Stimulated activated CD4-positive, alpha-beta T cell treated with anti-CD3 and anti-CD28 coated beads, TNF-alpha, amount 100 ng/mL, for 24 hours (primary cell): ENCODE measurements around the gene SLC39A11.
"Not testable (repeated sequence)": the region's sequence is repeated elsewhere in the genome, so short reads cannot be mapped to it uniquely, and the experiment has no call there.

Experiments used
- DNase-seq, 3 experiments: peaks; one replicate each; pipeline ENCODE4 v3.0.0-alpha.2; 2020; ENCODE audit warnings: low read depth in 3 of 3

The SLC39A11 gene

DNA sequence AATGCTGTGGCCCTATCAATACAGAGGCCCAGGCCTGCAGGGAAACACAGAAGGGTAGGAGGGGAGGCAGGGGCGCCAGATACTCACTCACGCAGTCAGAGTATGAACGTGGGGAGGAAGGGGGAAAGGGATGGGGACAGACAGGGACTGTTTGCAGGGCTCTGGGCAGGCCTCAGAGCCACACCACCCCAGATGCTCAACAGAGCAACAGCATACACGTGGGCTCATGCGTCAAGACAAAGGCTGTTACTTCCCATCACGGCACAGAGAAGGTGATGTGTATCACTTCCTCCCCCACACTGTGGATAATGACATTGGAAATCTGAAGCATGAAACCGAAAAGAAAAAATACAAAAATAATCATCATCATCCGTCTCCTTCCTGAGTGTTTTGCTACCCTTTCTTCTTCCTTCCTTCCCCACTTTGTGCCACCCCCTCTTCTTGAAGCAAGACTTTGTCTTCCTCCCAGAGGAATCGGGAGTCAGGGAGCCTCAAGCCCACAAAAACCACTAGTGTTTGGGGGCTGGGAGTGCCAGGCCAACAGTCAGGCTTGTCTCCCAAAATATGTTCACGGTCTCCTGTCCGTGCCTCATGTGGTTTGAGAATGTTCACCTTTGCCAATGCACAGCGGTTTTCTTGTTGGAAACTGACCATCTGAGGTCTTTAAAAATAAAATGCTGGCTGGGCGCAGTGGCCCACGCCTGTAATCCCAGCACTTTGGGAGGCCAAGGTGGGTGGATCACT, 20.1 kb downstream of the SLC39A11 start:
- DNase-seq: no peak

- DNase-seq: no peak
Observed at GRCh38 chr17:73071066-73071999, 21.2 kb downstream of the SLC39A11 start.

DNA sequence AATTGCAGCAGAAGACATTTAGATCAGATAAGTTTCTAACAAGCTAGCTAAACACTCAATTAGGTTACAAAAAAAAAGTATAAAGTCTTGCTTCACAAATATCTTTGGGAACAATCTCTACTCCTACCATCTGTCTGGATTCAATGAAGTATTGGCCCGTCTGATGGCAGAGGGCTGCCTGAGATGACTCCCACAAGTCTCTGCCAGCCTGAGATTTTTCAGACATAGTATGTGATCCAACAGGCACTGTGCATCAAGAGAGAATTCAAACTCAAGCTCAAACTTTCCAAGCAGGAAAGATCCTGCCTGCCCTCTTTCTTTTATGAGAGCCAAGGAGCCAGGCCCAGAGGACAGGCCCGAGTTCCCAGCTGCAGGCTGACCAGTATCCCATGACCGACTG, 22.6 kb downstream of the SLC39A11 start:
- no peak for DNase-seq

DNA sequence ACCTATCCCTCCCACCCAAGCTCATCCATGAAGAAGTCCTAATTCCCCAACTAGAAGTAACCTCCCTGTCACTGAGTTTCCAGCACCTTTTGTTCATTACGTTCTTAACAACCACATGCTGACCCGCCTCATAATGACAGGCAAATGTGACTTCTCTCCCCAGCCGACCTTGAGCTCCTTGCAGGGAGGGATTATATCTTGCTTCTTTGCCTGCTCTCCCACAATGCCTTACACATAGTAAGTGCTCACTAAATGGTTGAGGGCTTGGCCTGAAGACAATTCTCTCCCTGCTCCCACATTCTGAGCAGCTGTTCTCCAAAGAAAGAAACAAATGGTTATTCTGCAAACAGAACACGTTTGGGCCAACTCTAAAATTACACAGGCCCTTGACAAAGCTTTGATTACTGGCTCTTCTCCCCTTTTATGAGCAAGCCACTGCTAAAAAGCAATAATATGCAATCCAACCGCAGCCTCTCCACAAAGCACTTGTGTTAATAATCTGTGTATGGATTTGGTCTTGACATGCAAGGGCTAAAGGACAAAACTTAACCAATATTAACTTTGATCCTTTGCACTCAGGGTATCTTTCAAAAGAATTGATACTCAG, 23.2 kb downstream of the SLC39A11 start:
- no peak for DNase-seq

DNA sequence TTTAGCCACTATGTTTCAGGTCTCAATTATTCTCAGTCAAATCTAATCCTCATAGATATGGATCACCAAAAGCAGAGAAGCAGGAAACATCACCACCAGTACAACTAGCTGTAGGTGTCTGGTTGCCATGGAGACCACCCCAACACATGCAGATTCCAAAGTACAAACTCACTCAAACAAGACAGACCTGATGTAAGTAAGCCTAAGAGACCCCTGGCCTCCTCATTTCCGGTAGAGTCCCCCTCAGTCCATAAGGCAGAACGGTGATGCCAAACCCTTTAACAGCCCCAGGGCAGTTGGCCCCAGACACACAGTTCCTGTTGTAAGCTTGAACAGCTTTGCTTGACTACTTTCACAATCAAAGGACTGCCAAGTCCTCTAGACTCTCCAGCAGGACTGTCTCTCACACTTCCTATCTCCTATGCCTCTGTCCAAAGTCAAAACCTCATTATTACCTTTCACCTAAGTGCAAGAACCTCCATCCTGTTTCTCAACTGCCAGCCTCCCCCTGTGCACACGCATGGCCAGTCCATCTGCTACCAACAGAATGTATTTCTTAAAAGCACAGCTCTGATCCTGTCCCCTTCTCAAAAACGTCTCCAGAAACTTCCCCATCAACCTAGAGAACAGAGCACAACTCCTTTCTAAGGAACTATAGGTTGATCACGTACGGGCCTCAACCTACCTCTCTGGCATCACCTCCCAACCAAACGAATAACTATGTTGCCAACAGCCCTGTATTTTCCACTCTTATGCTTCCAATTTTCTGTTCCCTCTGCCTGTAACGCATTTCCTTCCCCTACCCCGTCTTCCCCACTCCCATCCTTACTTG, 23.9 kb downstream of the SLC39A11 start:
- DNase-seq: no peak

DNA sequence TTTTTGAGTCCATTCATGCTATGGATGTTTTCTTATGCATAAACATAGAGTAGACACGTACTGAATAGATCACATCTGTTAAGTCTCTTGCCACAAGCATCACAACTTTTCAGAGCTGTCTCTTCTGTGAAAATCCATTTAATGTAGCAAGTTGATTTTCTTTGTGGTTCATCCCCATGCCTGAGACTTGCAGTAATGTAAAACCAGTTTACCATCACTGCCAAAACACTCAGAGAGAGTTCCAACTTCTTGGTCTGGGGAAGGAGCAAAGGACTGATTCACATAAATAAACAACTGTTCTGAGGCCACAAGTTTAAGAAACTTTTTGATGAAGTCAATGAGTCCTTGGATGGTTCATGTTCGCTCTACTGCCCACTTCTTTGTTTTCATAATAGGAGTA, 24.8 kb downstream of the SLC39A11 start:
- DNase-seq: not testable (repeated sequence)

DNA sequence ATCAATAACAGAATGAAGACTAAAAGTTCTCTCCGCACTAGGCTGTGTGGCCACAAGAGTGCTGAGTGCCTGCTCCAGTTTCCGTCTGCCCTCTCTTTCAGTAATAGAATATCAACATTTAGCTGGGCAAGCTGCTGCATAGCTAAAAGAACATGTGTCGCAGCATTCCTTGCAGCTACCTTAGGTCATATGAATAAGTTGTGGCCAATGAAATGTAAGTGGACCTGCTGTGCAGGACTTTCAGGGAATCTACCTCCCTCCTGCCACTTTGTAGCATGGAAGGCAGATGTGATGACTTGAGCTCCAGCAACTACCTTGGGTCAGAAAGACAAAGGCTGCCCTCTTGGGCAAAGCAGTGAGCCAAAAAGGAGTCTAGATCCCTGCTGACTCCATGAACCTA, 25.4 kb downstream of the SLC39A11 start:
- DNase-seq: no peak

DNA sequence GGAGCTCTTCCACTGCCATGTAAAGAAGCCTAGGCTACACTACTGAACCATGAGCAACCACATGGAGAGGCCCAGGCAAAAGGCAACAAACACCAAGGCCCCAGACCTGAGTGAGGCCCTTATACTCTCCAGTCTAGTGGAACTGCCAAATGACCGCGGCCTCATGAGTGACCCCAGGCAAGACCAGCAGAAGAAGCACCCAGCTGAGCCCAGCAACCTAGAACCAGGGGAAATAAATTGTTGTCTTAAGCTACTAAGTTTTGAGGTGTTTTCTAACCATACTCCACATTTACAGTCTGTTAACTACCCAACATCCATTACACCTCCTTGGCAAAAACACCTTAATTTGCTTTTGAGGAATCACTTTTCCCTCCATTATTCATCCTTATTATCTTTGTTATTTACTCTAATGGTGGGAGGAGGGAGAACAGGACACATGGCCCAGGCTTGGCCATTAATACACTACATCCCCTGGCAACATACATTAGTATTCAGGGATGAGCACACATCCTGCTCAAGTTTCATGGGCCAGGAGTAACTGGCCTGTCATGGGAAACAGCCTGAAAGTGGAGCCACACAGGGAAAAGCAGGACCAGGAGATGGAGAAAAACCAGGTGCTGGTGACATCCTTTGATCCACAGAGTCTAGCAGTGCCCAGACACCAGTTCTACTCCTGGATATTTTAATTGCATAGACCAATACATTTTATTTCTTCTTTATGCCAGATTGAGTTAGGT, 26.2 kb downstream of the SLC39A11 start:
- no peak for DNase-seq

DNA sequence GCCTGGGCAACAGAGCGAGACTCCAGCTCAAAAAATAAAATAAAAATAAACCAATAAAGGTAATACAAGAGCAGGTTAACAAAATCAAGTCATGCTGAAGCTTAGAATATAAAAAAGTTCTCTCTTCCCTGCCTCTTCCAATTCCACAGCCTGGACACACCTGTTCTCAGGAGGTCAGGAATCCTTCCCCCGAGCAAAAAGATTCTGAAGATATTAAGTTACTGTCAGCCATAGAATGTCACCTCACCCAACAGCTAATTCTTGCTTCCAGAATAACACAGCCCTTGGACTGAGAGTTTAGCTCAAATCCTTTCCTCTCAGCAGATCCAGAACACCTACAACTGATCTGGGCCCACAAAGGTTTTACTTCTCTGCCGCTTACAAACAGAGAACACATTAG, 27.1 kb downstream of the SLC39A11 start:
- no peak for DNase-seq

DNA sequence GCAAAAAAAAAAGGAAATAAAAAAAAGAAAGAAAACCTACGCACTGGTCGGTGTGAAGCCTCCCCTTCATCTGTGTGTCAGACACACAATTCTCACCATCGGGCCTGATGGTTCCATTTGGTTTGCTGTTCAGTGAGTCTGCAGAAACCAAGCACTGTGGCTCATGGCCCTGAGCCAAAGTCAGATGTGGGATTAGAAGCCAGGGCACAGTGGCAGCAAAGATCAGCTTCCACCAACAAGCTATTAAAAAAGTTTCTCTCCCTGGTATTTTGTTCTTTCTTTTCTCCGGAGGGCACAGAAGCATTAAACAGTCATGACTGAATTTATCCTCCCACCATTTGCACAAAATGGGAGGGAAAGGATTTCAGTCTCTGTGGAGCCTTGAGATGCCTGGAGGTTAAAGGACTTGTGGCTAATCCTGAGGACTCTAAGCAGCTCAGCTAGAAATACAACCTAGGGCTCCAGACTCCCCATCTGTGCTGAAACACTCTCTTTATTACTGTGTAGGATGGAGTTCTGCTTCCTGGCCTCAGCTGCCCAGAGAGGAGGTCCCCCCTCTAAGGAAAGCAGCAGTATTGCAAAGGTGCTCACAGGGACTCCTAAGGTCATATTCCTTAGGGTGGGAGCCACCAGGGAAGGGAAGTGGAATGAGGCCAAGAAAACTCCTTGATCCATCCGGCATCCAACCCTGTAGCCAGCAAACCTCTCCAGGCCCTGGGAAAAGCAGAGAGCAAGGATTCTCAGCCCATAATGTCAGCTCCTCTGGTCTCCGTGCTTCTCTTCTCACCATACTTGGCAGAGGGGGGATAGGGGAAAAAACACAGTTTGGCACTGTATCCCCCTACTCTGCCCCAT, 28.2 kb downstream of the SLC39A11 start:
- DNase-seq: no peak

GRCh38 chr17:73062726-73063125, 29.8 kb downstream of the SLC39A11 start:
- no peak for DNase-seq

- no peak for DNase-seq
Observed at GRCh38 chr17:73061161-73061560, 31.3 kb downstream of the SLC39A11 start.

DNA sequence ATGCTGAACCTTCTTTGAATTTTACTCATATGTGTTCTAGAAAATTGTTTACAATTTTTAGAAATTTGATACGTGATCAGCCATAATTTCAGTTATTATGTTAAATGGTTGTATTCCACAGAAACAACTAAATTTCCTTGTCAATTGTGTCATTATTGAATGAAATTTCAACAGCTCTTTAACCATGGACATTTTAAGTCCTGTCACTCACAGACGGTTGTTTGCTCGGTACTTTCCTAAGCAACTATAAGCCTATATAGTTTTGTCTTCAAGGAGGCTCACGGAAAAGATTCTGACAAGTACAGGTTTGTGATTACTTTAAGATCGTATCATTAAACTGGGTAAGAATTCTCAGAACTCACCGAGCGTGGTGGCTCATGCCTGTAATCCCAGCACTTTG, 31.8 kb downstream of the SLC39A11 start:
- no peak for DNase-seq

GRCh38 chr17:73059713-73060112, 32.8 kb downstream of the SLC39A11 start:
- DNase-seq: not testable (repeated sequence)

- DNase-seq: no peak
Observed at GRCh38 chr17:73058022-73058421, 34.5 kb downstream of the SLC39A11 start.

GRCh38 chr17:73057196-73057595, 35.3 kb downstream of the SLC39A11 start:
- DNase-seq: no peak

DNA sequence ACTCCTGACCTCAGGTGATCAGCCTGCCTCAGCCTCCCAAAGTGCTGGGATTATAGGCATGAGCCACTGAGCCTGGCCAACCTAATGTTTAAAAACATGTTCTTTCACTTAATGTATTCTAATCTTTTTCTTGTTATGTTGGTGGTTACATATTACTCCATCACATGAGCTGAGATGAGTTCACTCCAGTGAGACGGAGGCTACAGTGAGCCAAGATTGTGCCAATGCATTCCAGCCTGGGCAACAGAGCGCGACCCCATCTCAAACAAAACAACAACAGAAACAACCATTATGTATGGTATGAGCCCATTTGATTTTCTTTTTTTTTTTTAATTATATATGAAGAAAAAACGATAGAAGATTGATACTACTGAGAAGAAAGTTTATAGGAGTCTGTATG, 39.6 kb downstream of the SLC39A11 start:
- no peak for DNase-seq

DNA sequence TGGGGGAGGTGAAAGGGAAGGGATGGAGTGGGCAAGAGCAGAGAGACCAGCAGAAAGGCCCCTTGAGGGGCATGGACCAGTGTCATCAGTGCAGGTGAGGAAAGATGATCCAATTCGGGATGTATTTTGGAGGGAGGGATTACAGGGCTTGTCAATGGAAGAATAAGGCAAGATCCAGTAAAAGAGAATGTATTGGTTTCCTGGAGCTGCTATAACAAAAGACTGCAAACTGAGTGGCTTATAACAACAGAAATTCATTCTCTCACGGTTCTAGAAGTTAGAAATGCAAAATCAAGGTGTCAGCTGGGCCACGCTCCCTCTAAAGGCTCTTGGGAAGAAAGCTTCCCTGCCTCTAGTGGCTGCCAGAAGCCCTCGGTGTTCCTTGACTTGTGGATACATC, 41.7 kb downstream of the SLC39A11 start:
- no peak for DNase-seq

DNA sequence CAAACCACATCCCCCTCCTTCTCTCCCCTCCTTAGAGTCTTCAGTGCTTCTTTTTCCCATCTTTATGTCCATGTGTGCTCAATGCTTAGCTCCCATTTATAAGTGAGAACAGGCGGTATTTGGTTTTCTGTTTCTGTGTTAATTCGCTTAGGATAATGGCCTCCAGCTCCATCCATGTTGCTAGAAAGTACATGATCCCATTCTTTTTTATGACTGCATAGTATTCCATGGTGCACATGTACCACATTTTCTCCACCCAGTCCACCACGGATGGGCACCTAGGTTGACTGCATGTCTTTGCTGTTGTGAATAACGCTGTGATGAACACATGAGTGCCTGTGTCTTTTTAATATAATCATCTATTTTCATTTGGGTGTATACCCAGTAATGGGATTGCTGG, 44.3 kb downstream of the SLC39A11 start:
- no peak for DNase-seq

DNA sequence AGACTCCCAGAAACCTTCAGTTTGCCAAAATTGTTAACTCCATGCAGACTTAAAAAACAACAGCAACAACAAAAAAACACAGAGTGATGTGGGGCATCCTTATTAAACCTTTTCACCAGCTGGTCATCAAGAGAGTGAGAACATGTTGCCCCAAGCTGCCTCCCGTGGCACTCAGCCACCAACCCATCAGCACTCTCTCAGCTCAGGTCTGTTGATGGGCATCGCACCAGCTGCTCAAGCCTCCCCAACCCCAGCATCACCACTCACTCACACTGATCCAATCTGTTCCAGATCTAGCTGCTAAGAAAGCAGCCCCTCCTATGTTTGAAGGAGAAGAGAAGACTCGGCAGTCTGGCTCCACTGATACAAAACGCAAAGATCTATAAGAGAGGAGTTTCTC, 46.8 kb downstream of the SLC39A11 start:
- no peak for DNase-seq
